Activated T-helper 1 cell treated with anti-CD3 and anti-CD28 coated beads, Interleukin-12 subunit alpha, Interleukin-12 subunit beta, Interleukin-2, Interleukin-4 antibody, amounts not matched to agents 30 ng/mL and 10 ng/mL and 1 ng/mL, durations not matched to agents 14 hours and 24 hours and 36 hours (primary cell): ENCODE data around the gene SIM1. TPM values are rescaled to one million over a fixed set of nuclear protein-coding genes. Genes with fewer than 3 reads are reported as not detected.

Experiments
- DNase-seq: peaks from one replicate; pipeline ENCODE4 v3.0.0; 2021; ENCODE audit warnings: low spot score
- H3K27ac Mint-ChIP-seq: one replicate; pipeline ENCODE4 v1.8.0; 2021; ENCODE audit warnings: mild to moderate bottlenecking, mixed read lengths
- H3K27me3 Mint-ChIP-seq: one replicate; pipeline ENCODE4 v1.8.0; 2022; ENCODE audit warnings: mild to moderate bottlenecking, moderate library complexity, mixed read lengths; ENCODE audit not compliant: insufficient read depth
- H3K36me3 Mint-ChIP-seq: one replicate; pipeline ENCODE4 v1.8.0; 2021; ENCODE audit warnings: low read depth, mixed read lengths
- H3K4me1 Mint-ChIP-seq: one replicate; pipeline ENCODE4 v1.8.0; 2021; ENCODE audit warnings: low read depth, mixed read lengths
- H3K4me3 Mint-ChIP-seq: one replicate; pipeline ENCODE4 v1.8.0; 2021; ENCODE audit warnings: mild to moderate bottlenecking, moderate library complexity, mixed read lengths
- H3K9me3 Mint-ChIP-seq: one replicate; pipeline ENCODE4 v1.8.0; 2021; ENCODE audit warnings: mixed read lengths
- intact Hi-C: fragments of 100-400 bp; cut with micrococcal nuclease; formaldehyde crosslinking; loops from one replicate; pipeline ENCODE4 v1.15.1; 2024
- total RNA-seq: library from RNA; stranded (reverse); gene quantifications from 2 replicates; pipeline ENCODE4 v1.2.3, GENCODE V29; 2022

The SIM1 gene
- total RNA-seq, 1 donor from 2014 or later, result 0.13 TPM

- Mint-ChIP-seq H3K4me1 (no peaks in the 10 kb centered on the region), H3K4me3 (no peak overlapping the region), H3K27ac (no peak overlapping the region), H3K27me3 (peaks cover 10% of the 10 kb centered on the region), H3K9me3 (no peaks in the 10 kb centered on the region), H3K36me3 (no peaks in the 10 kb centered on the region)
- intact Hi-C loops, result no loop called here
- no peak for DNase-seq
Observed at GRCh38 chr6:100417036-100417435, 47.7 kb downstream of the SIM1 start.

- H3K27ac Mint-ChIP-seq, result no peak overlapping the region
- no peaks in the 10 kb centered on the region for H3K9me3 Mint-ChIP-seq
- H3K27me3 Mint-ChIP-seq, result peaks cover 13% of the 10 kb centered on the region
- no peaks in the 10 kb centered on the region for H3K4me1 Mint-ChIP-seq
- DNase-seq, result no peak
- H3K36me3 Mint-ChIP-seq, result no peaks in the 10 kb centered on the region
- no peak overlapping the region for H3K4me3 Mint-ChIP-seq
- intact Hi-C loops, result no loop called here
Observed at GRCh38 chr6:100415768-100416167, 49.0 kb downstream of the SIM1 start.

GRCh38 chr6:100412872-100413271, 51.8 kb downstream of the SIM1 start:
- no peaks in the 10 kb centered on the region for H3K9me3 Mint-ChIP-seq
- no peaks in the 10 kb centered on the region for H3K36me3 Mint-ChIP-seq
- DNase-seq, result no peak
- H3K27ac Mint-ChIP-seq, result no peak overlapping the region
- H3K4me1 Mint-ChIP-seq, result no peaks in the 10 kb centered on the region
- peaks cover 10% of the 10 kb centered on the region for H3K27me3 Mint-ChIP-seq
- no peak overlapping the region for H3K4me3 Mint-ChIP-seq
- intact Hi-C loops, result no loop called here

- Mint-ChIP-seq H3K27me3 (peaks cover 2% of the 10 kb centered on the region), H3K9me3 (no peaks in the 10 kb centered on the region), H3K27ac (no peak overlapping the region), H3K36me3 (no peaks in the 10 kb centered on the region), H3K4me1 (no peaks in the 10 kb centered on the region), H3K4me3 (no peak overlapping the region)
- intact Hi-C loops, result no loop called here
- DNase-seq, result no peak
Observed at GRCh38 chr6:100404051-100404450, 60.7 kb downstream of the SIM1 start.

- intact Hi-C loops, result no loop called here
- Mint-ChIP-seq H3K27me3 (no peaks in the 10 kb centered on the region), H3K4me1 (no peaks in the 10 kb centered on the region), H3K27ac (no peak overlapping the region), H3K9me3 (no peaks in the 10 kb centered on the region), H3K36me3 (no peaks in the 10 kb centered on the region), H3K4me3 (no peak overlapping the region)
- no peak for DNase-seq
Observed at GRCh38 chr6:100393493-100393892, 71.2 kb downstream of the SIM1 start.

GRCh38 chr6:100392423-100392822, 72.3 kb downstream of the SIM1 start:
- Mint-ChIP-seq H3K36me3 (no peaks in the 10 kb centered on the region), H3K27ac (no peak overlapping the region), H3K9me3 (no peaks in the 10 kb centered on the region), H3K27me3 (no peaks in the 10 kb centered on the region), H3K4me1 (no peaks in the 10 kb centered on the region), H3K4me3 (no peak overlapping the region)
- intact Hi-C loops, result no loop called here
- DNase-seq, result no peak

- Mint-ChIP-seq H3K9me3 (no peaks in the 10 kb centered on the region), H3K4me1 (no peaks in the 10 kb centered on the region), H3K4me3 (no peak overlapping the region), H3K27ac (no peak overlapping the region), H3K27me3 (peaks cover 4% of the 10 kb centered on the region), H3K36me3 (no peaks in the 10 kb centered on the region)
- DNase-seq, result no peak
- intact Hi-C loops, result no loop called here
Observed at GRCh38 chr6:100388868-100389519, 75.7 kb downstream of the SIM1 start.

- Mint-ChIP-seq H3K4me3 (no peak overlapping the region), H3K4me1 (no peaks in the 10 kb centered on the region), H3K27ac (no peak overlapping the region), H3K9me3 (no peaks in the 10 kb centered on the region), H3K36me3 (no peaks in the 10 kb centered on the region), H3K27me3 (peaks cover 4% of the 10 kb centered on the region)
- DNase-seq, result no peak
- intact Hi-C loops, result no loop called here
Observed at GRCh38 chr6:100382767-100383195, 81.9 kb downstream of the SIM1 start.

- Mint-ChIP-seq H3K4me3 (no peak overlapping the region), H3K36me3 (no peaks in the 10 kb centered on the region), H3K27me3 (peaks cover 4% of the 10 kb centered on the region), H3K4me1 (no peaks in the 10 kb centered on the region), H3K27ac (no peak overlapping the region), H3K9me3 (no peaks in the 10 kb centered on the region)
- intact Hi-C loops, result no loop called here
- DNase-seq, result no peak
Observed at GRCh38 chr6:100382031-100382430, 82.7 kb downstream of the SIM1 start.

- no peaks in the 10 kb centered on the region for H3K4me1 Mint-ChIP-seq
- DNase-seq, result no peak
- intact Hi-C loops, result no loop called here
- H3K9me3 Mint-ChIP-seq, result no peaks in the 10 kb centered on the region
- H3K27me3 Mint-ChIP-seq, result peaks cover 2% of the 10 kb centered on the region
- no peak overlapping the region for H3K4me3 Mint-ChIP-seq
- H3K27ac Mint-ChIP-seq, result no peak overlapping the region
- H3K36me3 Mint-ChIP-seq, result no peaks in the 10 kb centered on the region
Observed at GRCh38 chr6:100381111-100381510, 83.6 kb downstream of the SIM1 start.

- Mint-ChIP-seq H3K27me3 (peaks cover 5% of the 10 kb centered on the region), H3K27ac (no peak overlapping the region), H3K36me3 (no peaks in the 10 kb centered on the region), H3K4me3 (no peak overlapping the region), H3K4me1 (no peaks in the 10 kb centered on the region), H3K9me3 (no peaks in the 10 kb centered on the region)
- intact Hi-C loops, result no loop called here
- DNase-seq, result no peak
Observed at GRCh38 chr6:100379386-100379785, 85.3 kb downstream of the SIM1 start.

GRCh38 chr6:100378576-100378975, 86.1 kb downstream of the SIM1 start:
- H3K27me3 Mint-ChIP-seq, result peaks cover 5% of the 10 kb centered on the region
- H3K36me3 Mint-ChIP-seq, result no peaks in the 10 kb centered on the region
- intact Hi-C loops, result no loop called here
- no peak for DNase-seq
- H3K9me3 Mint-ChIP-seq, result no peaks in the 10 kb centered on the region
- no peak overlapping the region for H3K27ac Mint-ChIP-seq
- no peak overlapping the region for H3K4me3 Mint-ChIP-seq
- no peaks in the 10 kb centered on the region for H3K4me1 Mint-ChIP-seq

- intact Hi-C loops, result no loop called here
- no peak for DNase-seq
- Mint-ChIP-seq H3K4me1 (no peaks in the 10 kb centered on the region), H3K27ac (no peak overlapping the region), H3K36me3 (no peaks in the 10 kb centered on the region), H3K9me3 (no peaks in the 10 kb centered on the region), H3K4me3 (no peak overlapping the region), H3K27me3 (peaks cover 8% of the 10 kb centered on the region)
Observed at GRCh38 chr6:100376103-100376502, 88.6 kb downstream of the SIM1 start.
